Measurements from ENCODE around the gene SGMS1. TPM values are rescaled to one million over a fixed set of nuclear protein-coding genes. Genes with fewer than 3 reads are reported as not detected.

Gene SGMS1
- total and polyA plus RNA-seq, 10 donors, result 5.9 to 84.3 (median 34.6) TPM

DNA sequence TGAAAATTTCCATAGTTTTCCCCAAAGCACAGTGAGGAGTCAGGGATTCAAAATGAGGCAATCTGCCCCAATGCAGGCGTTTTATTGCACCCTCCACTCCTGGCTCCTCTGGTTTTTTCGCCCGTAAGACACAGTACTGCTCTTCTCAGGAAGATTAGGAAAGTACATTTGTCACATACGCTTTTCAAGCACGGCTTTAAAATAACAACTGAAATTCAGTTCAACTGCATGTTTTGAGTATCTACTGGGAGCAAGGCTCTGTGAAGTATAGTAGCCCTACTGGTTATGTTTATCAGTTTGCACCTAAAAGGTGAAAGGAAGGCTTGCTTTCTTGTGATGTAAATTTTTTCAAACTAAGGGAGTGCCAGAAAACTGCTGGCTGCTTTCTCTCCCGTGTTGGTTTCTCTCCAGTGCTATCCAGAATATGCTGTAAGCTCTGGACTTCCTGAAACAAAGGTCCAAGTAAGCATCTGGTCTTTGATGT is 1.9 kb upstream of the SGMS1 start:
- Histone ChIP-seq H3K27me3 (replicated peaks in 1 of 7) (no peaks in the 10 kb centered on the region), H3K9me3 (no peaks in the 10 kb centered on the region), H3K36me3 (peaks cover 0 to 33% (median 0%) of the 10 kb centered on the region in 6 donors), H3K4me1 (peaks cover 10 to 34% (median 28%) of the 10 kb centered on the region in 6 donors), H3K27ac (peak overlapping the region; percentile 98 to 100 (median 99)), H3K4me3 (peak overlapping the region; percentile 70 to 98 (median 94))
- no peak for DNase-seq
- intact Hi-C loops (cut with DNase I; ENCODE audit: low total_unique reads), result no loop called here
- TF ChIP-seq POLR2A (IDR thresholded peaks at IDR 0.05), result no peak
- TF ChIP-seq, protein P1, sequence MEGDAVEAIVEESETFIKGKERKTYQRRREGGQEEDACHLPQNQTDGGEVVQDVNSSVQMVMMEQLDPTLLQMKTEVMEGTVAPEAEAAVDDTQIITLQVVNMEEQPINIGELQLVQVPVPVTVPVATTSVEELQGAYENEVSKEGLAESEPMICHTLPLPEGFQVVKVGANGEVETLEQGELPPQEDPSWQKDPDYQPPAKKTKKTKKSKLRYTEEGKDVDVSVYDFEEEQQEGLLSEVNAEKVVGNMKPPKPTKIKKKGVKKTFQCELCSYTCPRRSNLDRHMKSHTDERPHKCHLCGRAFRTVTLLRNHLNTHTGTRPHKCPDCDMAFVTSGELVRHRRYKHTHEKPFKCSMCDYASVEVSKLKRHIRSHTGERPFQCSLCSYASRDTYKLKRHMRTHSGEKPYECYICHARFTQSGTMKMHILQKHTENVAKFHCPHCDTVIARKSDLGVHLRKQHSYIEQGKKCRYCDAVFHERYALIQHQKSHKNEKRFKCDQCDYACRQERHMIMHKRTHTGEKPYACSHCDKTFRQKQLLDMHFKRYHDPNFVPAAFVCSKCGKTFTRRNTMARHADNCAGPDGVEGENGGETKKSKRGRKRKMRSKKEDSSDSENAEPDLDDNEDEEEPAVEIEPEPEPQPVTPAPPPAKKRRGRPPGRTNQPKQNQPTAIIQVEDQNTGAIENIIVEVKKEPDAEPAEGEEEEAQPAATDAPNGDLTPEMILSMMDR (IDR thresholded peaks at IDR 0.05 in 8 of 11, conservative IDR thresholded peaks at IDR 0.05 in 3 of 11), result no peak
- TF ChIP-seq POLR2AphosphoS5 (IDR thresholded peaks at IDR 0.05), result no peak
- 5 to 8% (median 6%) methylated on average over 6 of the region's 6 CpGs for WGBS, 5 donors

GRCh38 chr10:50624866-50625501 is 1.2 kb upstream of the SGMS1 start:
- Histone ChIP-seq H3K27me3 (replicated peaks in 1 of 7) (no peaks in the 10 kb centered on the region), H3K4me1 (peaks cover 16 to 41% (median 30%) of the 10 kb centered on the region in 6 donors), H3K27ac (peak overlapping the region; percentile 98 to 100 (median 99)), H3K9me3 (no peaks in the 10 kb centered on the region), H3K4me3 (peak overlapping the region; percentile 70 to 98 (median 94)), H3K36me3 (peaks cover 0 to 26% (median 0%) of the 10 kb centered on the region in 6 donors)
- peak in 1 of 3 donors; percentile 44 for TF ChIP-seq POLR2A (IDR thresholded peaks at IDR 0.05)
- peak; percentile 71 to 85 (median 83) for TF ChIP-seq POLR2AphosphoS5 (IDR thresholded peaks at IDR 0.05)
- TF ChIP-seq, protein P1 (IDR thresholded peaks at IDR 0.05 in 8 of 11, conservative IDR thresholded peaks at IDR 0.05 in 3 of 11), result peak; percentile 41 to 75 (median 57)
- WGBS, 5 donors, result 0 to 1% (median 0%) methylated on average over 8 to 58 of the region's 58 CpGs
- no peak for DNase-seq
- intact Hi-C loops (cut with DNase I; ENCODE audit: low total_unique reads), result loop anchor here (5.0 kb wide), 1 partner anchor 208 kb away; no protein-coding TSS in a partner anchor

DNA sequence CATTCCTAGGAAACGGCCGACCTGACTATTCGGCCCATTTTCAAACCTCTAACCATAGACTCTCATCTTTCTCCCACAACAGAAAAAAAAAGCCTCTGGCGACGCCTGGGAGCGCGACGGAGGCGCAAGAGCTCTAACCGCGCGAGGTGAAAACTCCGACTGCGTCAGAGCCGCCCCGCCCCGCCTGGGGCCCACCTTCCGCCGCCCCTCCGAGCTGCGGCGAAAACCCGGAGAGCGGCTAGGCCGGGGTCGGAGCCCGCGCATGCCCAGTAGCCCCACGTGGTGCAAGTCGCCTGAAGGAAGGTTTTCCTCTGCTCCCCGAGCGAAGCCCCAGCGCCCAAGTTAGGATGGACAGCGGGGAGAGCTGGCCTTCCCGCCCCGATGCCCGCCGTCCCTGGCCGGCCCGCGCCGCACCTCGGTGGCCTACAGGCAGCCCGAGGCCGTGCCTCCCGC is 683 bp upstream of the SGMS1 start:
- TF ChIP-seq, protein P1 (IDR thresholded peaks at IDR 0.05 in 8 of 11, conservative IDR thresholded peaks at IDR 0.05 in 3 of 11), result peak in 1 of 11 experiments; percentile 4
- peak; percentile 83 to 95 (median 90) for TF ChIP-seq POLR2AphosphoS5 (IDR thresholded peaks at IDR 0.05)
- TF ChIP-seq POLR2A (IDR thresholded peaks at IDR 0.05), result peak; percentile 33 to 67 (median 37)
- Histone ChIP-seq H3K27me3 (replicated peaks in 1 of 7) (no peaks in the 10 kb centered on the region), H3K36me3 (peaks cover 0 to 21% (median 0%) of the 10 kb centered on the region in 6 donors), H3K27ac (peak overlapping the region; percentile 98 to 100 (median 99)), H3K9me3 (no peaks in the 10 kb centered on the region), H3K4me1 (peaks cover 16 to 47% (median 33%) of the 10 kb centered on the region in 6 donors), H3K4me3 (peak overlapping the region; percentile 70 to 98 (median 94))
- intact Hi-C loops (cut with DNase I; ENCODE audit: low total_unique reads), result loop anchor here (5.0 kb wide), 1 partner anchor 207 kb away; no protein-coding TSS in a partner anchor
- peak; percentile 99 for DNase-seq
- WGBS, 5 donors, result 0 to 1% (median 1%) methylated on average over 10 to 46 of the region's 46 CpGs
